Medulla oblongata (tissue), 1 donor: ENCODE results near the gene TMEM30A.

Experiments
- DNase-seq: peaks from one replicate; pipeline ENCODE4 v3.0.0-alpha.2; 2015; ENCODE audit errors: extremely low spot score

Gene TMEM30A

DNA sequence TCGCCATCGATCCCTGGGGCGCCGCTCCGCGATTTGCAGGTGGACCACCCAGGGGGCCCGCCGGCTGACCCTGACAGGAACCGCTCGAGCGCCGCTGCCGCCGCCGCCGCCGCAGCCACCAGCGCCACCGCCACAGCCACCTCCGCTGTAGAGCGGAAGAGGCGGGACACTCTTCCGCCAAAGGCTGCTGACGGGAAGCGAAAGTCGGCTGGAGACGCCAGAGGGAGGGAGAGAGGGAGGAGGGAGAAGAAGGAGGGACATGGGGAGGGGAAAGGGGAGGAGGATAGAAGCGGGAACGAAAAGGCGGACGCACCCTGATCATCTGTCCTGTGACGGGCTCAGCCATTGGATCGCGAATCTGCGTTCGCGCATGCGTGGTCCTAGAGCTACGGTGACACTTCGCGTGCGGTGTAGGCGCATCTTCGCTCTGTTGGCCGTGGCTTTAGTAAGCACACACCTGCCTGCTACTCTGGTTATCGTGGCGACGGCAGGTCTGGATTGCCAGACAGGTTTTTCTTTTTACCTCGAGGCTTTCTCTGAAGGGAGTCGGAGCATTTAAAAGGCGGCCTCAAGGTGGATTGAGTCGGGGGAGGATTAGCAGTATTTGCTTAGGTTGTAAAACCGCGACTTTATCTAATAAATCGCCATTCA, at the start of gene TMEM30A:
Gene TMEM30A, minus strand, starts transcription at position 161 of the 651 bp plus-strand sequence. Its CDS starts 154 bp downstream, at position 7.
- DNase-seq, result peak; percentile 100

DNA sequence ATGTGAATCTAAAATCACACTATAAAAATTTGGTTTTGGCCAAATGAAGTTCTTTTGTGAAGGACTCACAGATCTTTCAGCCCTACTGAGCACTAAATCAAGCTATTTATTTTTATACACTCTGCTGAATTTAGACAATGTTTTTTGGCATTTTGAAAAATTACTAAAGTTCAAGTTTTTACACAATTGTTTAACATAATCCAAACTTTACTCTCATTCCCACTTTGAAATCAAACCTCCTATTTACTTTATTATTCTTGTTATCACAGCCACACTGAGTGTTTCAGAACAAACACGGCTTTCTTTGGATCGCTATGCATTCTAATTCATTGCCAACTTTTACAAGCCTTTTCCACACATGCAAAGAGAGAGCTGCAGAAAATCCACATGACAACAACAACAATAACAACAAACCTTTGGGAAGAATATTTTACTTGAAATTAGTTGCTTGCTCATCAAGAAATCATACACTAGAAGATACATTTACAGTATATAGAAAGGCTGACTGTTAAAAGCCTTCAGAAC, 49.1 kb upstream of the TMEM30A start:
- DNase-seq, result peak; percentile 39

- no peak for DNase-seq
Observed at GRCh38 chr6:75331151-75331550, 46.6 kb upstream of the TMEM30A start.

GRCh38 chr6:75329703-75330102, 45.1 kb upstream of the TMEM30A start:
- DNase-seq, result no peak

GRCh38 chr6:75327807-75328206, 43.2 kb upstream of the TMEM30A start:
- no peak for DNase-seq

DNA sequence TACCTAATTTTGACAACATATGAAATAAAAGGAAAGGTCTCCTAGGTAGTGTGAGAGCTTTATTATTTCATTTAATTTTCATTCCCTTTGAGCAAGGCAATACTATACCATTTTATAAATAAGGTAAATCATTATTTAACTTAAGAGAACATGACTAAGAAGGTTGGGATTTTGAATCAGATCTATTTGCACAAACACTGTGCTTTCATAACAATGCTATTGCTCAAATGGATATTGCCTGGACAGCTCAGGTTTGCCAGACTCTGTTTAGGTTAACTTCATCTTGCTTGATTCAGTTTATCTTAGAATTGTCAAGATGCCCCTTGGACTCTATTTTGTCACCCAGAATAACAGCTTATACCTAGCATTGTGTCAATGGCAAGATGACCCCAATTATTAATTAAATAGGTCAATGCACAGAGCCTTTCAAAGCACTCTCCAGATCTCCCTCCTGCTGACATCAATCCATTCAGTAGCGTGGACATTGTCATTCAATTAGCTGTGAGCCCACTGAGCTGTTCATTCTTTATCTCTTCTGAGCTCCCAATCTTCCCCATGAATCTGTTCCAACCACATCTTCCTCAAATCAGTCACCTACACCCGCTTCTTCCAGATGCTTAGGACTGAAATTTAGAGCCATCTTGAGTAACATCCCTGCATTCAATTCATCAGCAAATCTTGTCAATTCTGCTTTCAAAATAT, 42.1 kb upstream of the TMEM30A start:
- DNase-seq, result no peak

DNA sequence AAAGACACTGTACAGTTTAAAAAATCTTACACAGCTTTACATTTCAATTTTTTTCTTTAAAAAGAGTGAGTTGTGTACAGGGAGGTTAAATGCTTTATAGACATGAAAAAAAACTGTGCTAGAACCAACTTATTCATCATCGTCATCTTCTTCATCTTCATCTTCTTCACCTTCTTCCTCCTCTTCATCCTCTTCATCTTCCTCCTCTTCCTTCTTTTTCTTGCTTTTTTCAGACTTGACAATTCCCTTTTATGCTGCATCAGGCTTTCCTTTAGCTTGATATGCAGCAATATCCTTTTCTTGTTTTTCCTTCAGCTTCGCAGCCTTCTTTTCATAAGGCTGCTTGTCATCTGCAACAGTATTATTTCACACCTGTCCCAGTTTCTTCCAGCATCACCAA, 34.3 kb upstream of the TMEM30A start:
- DNase-seq, result no peak

GRCh38 chr6:75317503-75318206, 33.1 kb upstream of the TMEM30A start:
- DNase-seq, result no peak

DNA sequence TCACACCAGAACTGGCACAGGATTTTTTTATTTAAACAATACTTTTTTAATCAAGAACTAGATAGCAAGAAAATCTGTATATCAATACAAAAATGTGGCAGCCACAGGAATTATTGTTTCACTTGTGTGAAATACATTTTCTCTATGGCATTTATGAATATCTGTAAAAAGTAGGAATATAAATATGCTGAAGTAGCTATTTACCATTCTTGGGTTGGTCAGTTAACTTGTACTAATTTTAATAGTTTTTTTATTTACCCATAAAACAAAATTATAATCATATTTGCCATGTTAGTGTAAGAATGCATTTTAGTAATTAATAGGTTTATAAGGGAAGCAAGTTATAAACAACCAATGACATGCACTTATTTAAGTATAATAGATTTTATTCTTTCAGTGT, 31.4 kb upstream of the TMEM30A start:
- no peak for DNase-seq

DNA sequence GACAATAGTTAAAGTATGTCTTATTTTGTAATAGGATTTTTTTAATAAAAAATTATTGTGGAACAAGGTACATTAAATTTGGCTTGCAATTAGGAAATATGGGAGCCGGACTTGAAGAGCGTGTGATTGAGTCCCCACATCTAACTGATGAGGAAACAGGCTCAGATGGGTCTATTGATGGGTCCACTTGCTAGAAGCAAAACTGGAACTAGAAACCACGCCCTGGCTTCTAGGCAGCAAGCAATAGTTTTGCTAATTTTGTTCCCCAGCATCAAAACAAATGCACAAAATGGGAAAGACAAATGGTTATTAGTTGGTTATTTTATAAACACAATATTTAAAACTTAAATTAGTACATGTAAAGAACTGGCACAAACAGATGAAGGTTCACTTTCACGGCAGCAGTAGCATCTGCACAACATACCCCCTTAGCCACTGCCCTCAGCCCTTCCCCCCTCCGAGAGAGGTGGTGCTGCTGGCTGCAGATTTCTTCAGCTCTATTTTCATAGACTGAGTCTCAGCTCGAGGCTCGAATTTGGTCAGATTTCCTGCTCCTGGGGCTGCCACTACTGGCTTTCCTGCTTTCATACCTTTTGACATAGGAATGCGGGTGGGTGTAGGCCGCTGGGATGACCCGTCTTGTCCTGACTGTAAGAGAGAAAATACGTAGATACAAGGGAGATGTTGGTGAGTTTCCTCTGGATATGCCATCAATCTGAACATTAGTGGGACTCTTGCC, 23.8 kb upstream of the TMEM30A start:
- DNase-seq, result no peak

DNA sequence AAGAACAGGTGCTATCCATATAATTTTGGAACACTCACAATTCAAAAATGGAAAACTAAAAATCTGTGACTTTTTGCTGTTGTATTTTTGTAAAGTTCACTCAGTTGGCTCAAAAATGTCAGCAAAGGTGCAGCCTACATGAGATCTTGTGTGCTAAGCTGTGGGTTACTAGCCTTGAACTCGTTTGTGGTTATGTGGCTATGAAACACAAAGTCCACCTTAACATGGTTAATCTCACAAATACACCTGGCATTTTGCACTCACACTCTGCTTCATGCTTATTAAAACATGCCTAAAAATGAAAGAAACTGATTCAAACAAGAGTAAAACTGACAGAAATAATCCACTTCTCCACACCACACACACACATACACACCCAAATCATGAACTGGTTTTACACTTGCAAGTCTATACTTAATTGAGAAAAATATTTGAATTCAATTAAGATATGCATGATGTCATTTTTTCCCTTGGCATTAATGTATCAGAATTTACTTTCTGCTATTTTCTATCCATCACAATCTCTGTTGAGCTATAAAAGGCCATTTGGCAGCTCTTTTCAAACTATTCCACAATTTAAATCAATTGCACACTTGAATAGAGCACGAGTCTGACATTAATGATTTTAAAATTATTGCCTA, 22.9 kb upstream of the TMEM30A start:
- DNase-seq, result no peak

DNA sequence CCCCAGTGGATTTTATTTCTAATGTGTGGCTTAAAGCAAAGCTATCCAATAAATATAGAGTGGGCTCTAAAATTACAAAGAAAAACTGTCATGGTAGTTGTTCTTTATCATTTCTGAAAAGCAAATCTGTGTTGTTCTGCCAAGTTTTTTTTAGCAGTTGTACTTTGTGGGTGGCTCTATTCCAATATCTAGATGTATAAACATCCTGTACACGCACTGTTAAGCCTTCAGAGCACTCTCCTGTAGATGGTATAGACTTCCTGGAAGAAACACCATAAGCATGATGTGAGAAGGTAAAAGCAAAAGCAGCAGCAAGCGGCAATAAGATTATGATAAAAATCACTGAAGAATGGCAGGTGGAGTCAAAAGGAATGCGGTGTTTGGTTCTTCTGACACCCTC, 21.5 kb upstream of the TMEM30A start:
- no peak for DNase-seq

DNA sequence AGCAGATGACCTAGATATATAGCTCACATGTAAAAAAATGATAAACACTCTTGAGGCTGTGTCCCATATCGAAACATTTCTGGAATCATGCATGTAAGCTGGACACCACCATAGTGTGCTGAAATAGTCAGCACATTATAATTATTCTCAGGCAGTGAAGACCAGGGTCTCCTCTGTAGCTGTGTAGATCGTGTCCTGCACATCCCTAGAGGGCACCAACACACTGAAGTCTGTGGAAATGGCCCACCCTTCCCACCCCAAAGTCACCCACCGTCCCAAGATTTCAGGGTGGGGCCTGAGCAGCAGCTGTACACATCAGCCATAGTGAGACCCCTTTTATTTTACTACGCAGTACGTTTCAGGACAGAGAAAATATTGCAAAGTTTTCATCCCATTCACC, 21.0 kb upstream of the TMEM30A start:
- no peak for DNase-seq

DNA sequence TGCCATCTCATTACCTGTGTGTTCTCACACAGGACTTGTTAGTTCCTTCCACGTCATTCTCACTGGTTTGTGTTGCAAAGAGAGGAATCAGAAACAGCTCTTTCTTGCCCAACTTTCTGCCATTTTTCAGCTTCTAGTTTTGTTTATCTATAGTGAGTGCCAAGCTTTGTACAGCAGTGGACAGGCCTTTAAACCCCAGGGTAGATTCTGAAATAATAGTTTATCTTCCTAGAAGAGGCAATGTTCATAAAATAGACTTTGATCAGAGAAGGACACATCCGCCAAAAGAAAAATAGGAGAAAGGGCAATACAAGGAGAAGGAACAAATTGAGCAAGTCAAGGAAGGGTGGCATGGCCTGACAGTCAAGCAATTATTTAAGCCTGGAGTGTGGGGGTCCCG, 17.7 kb upstream of the TMEM30A start:
- no peak for DNase-seq

GRCh38 chr6:75301537-75301936, 16.9 kb upstream of the TMEM30A start:
- no peak for DNase-seq

GRCh38 chr6:75301088-75301487, 16.5 kb upstream of the TMEM30A start:
- no peak for DNase-seq

DNA sequence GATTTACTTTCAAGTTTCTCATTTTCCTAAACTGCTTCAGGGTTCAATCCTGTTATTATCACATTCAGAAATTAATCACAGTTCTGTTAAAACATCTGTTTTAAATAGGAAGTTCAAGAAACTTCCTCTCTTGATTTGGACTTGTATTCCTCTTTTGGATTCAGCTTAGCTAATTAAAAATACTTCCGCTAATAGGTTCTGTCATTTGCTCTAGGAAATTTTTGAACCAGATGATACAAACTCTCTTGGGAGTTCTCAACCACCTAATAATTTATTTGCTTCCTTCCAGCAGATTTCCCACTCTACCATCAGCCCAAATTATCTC, 15.9 kb upstream of the TMEM30A start:
- no peak for DNase-seq

DNA sequence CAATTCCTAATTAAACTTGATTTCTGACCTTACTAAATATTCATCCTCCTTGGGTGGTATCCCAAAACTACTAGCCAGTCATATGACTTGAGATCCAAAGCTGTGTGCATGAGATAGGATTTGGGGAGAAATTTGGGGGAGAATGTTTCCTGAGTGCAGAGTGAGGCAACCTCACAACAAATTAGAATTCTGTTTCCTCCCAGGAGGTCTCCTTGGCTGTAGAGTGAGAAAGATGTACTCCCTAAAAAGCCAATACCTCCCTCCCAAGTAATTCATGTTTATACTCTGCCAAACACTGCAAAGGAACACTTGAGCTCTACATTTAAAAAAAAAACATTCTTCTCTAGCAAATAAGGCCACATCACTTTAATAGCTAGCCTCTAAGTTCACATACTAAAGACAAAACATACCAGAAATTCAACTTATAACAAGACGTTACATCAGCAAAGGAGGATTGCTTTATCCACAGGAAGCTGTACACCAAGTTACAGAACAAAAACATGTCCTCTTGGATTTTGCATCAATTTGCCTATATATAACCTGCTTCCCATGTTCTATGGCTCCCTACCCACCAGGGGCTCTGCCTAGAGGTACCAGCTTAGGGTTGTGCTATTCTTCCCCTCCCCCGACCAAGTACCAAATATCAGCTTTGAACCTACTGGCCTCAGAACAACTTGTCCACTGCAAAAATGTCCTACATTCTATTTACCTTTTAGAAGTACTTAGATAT, 15.4 kb upstream of the TMEM30A start:
- no peak for DNase-seq

GRCh38 chr6:75296811-75297779, 12.5 kb upstream of the TMEM30A start:
- peak; percentile 86 for DNase-seq

DNA sequence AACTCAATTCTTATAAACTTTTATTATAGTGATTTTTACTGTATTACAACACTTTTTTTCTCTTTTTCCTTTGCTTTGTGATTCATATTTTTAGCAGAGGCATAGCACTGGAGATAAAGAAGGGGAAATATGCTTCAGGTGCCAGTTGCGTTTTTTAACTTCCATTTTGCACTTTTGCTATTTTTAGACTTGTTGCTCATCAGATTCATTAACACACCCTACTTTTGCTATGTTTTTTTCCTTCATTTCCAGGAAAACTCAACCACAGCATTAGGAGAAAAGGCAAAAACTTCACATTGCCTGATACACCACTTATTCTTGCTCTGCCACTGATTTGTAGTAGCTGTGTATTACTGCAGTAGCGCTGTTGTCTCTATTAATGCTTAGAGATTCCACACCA, 8.0 kb upstream of the TMEM30A start:
- no peak for DNase-seq
